WTC11 (cell line): ENCODE results near the gene RFX6. TPM values are rescaled to one million over a fixed set of nuclear protein-coding genes. Genes with fewer than 3 reads are reported as not detected.

Source experiments
- ATAC-seq: fragments of 200-7000 bp; cut with Tn5 transposase; 2 replicates; pipeline ENCODE4 v1.10.0; 2021; ENCODE audit warnings: mild to moderate bottlenecking, moderate library complexity
- CTCF ChIA-PET: fragments of 300-600 bp; sonication (Branson Sonifier 250); formaldehyde crosslinking; loops from one replicate; lab custom pipeline; 2021; ENCODE audit warnings: antibody characterized with exemption; lab: Charles Lee
- POLR2A ChIA-PET: fragments of 350-600 bp; sonication (Branson Sonifier 250); formaldehyde crosslinking; loops from one replicate; lab custom pipeline; 2021; ENCODE audit warnings: antibody characterized with exemption; lab: Charles Lee
- DNase-seq: peaks from one replicate; pipeline ENCODE4 v3.0.0; 2021; ENCODE audit warnings: low spot score
- H3K27ac Mint-ChIP-seq: 2 replicates; pipeline ENCODE4 v1.8.0; 2021; ENCODE audit warnings: mixed read lengths
- H3K27me3 Mint-ChIP-seq: 2 replicates; pipeline ENCODE4 v1.8.0; 2021; ENCODE audit warnings: low read depth, mild to moderate bottlenecking, moderate library complexity, mixed read lengths
- H3K36me3 Mint-ChIP-seq: 2 replicates; pipeline ENCODE4 v1.8.0; 2021; ENCODE audit warnings: mixed read lengths
- H3K4me1 Mint-ChIP-seq: 2 replicates; pipeline ENCODE4 v1.8.0; 2022; ENCODE audit warnings: mixed read lengths
- H3K4me3 Mint-ChIP-seq: 2 replicates; pipeline ENCODE4 v1.8.0; 2021; ENCODE audit warnings: mild to moderate bottlenecking, moderate library complexity, mixed read lengths
- H3K9me3 Mint-ChIP-seq: 2 replicates; pipeline ENCODE4 v1.8.0; 2021; ENCODE audit warnings: mixed read lengths
- CBFB ChIP-seq: sonication (generic); formaldehyde crosslinking; IDR thresholded peaks from 2 replicates; pipeline ENCODE4 v1.8.1; 2022; ENCODE audit warnings: mild to moderate bottlenecking, low read depth, missing genetic modification reagents
- FOXJ3 ChIP-seq: sonication (generic); formaldehyde crosslinking; IDR thresholded peaks from 2 replicates; pipeline ENCODE4 v1.9.0; 2021; ENCODE audit warnings: missing genetic modification reagents, mild to moderate bottlenecking, borderline replicate concordance
- FOXP1 ChIP-seq: sonication (generic); formaldehyde crosslinking; IDR thresholded peaks from 2 replicates; pipeline ENCODE4 v1.8.0; 2022; ENCODE audit warnings: missing genetic modification reagents, mild to moderate bottlenecking, moderate library complexity, borderline replicate concordance
- GABPB1 ChIP-seq: sonication (generic); formaldehyde crosslinking; IDR thresholded peaks from 2 replicates; pipeline ENCODE4 v1.8.1; 2023; ENCODE audit warnings: mild to moderate bottlenecking, missing genetic modification reagents
- JUN ChIP-seq: sonication (generic); formaldehyde crosslinking; IDR thresholded peaks from 2 replicates; pipeline ENCODE4 v1.8.0; 2023; ENCODE audit warnings: mild to moderate bottlenecking, missing genetic modification reagents
- MXD4 ChIP-seq: fragments of 250-450 bp; sonication (Bioruptor Pico); IDR thresholded peaks from 2 replicates; pipeline ENCODE4 v1.8.0; 2021; ENCODE audit warnings: mild to moderate bottlenecking, moderate library complexity, borderline replicate concordance
- MYBL2 ChIP-seq: sonication (generic); formaldehyde crosslinking; IDR thresholded peaks from 2 replicates; pipeline ENCODE4 v1.8.1; 2023; ENCODE audit warnings: mild to moderate bottlenecking, moderate library complexity, missing genetic modification reagents
- NFATC4 ChIP-seq: fragments of 250-450 bp; sonication (Bioruptor Pico); IDR thresholded peaks from 2 replicates; pipeline ENCODE4 v1.9.0; 2021; ENCODE audit warnings: mild to moderate bottlenecking
- NR3C1 ChIP-seq: sonication (generic); formaldehyde crosslinking; conservative IDR thresholded peaks from 2 replicates; pipeline ENCODE4 v1.8.1; 2023; ENCODE audit warnings: low read depth, mild to moderate bottlenecking, missing genetic modification reagents
- SMAD4 ChIP-seq: sonication (generic); formaldehyde crosslinking; IDR thresholded peaks from 2 replicates; pipeline ENCODE4 v1.8.0; 2022; ENCODE audit warnings: mild to moderate bottlenecking, missing genetic modification reagents
- TEAD1 ChIP-seq: sonication (generic); formaldehyde crosslinking; IDR thresholded peaks from 2 replicates; pipeline ENCODE4 v1.8.0; 2022; ENCODE audit warnings: mild to moderate bottlenecking, missing genetic modification reagents
- ZNF138 ChIP-seq: sonication (generic); formaldehyde crosslinking; conservative IDR thresholded peaks from 2 replicates; pipeline ENCODE4 v1.8.1; 2022; ENCODE audit warnings: mild to moderate bottlenecking, moderate library complexity, missing genetic modification reagents
- ZNF317 ChIP-seq: sonication (generic); formaldehyde crosslinking; IDR thresholded peaks from 2 replicates; pipeline ENCODE4 v1.8.1; 2023; ENCODE audit warnings: low read depth, mild to moderate bottlenecking, moderate library complexity, missing genetic modification reagents, borderline replicate concordance
- total RNA-seq: library from RNA; stranded (reverse); gene quantifications from 3 replicates; pipeline ENCODE4 v1.2.3, GENCODE V29; 2021
- TF ChIP-seq, protein P1 (sequence below): sonication (generic); formaldehyde crosslinking; IDR thresholded peaks from 2 replicates; pipeline ENCODE4 v1.8.1; 2023; ENCODE audit warnings: mild to moderate bottlenecking, moderate library complexity, missing genetic modification reagents
- TF ChIP-seq, protein P2 (sequence below): sonication (generic); formaldehyde crosslinking; IDR thresholded peaks from 2 replicates; pipeline ENCODE4 v1.8.0; 2022; ENCODE audit warnings: mild to moderate bottlenecking, missing genetic modification reagents
- TF ChIP-seq, protein P3 (sequence below): sonication (generic); formaldehyde crosslinking; IDR thresholded peaks from 2 replicates; pipeline ENCODE4 v1.8.1; 2023; ENCODE audit warnings: mild to moderate bottlenecking, missing genetic modification reagents, borderline replicate concordance
- TF ChIP-seq, protein P4 (sequence below): fragments of 250-450 bp; sonication (Bioruptor Pico); IDR thresholded peaks from 2 replicates; pipeline ENCODE4 v1.8.0; 2021; ENCODE audit warnings: mild to moderate bottlenecking
- TF ChIP-seq, protein P5 (sequence below): fragments of 250-450 bp; sonication (Bioruptor Pico); IDR thresholded peaks from 2 replicates; pipeline ENCODE4 v1.9.0; 2021; ENCODE audit warnings: mild to moderate bottlenecking
- TF ChIP-seq, protein P6 (sequence below): sonication (generic); formaldehyde crosslinking; IDR thresholded peaks from 2 replicates; pipeline ENCODE4 v1.8.1; 2022; ENCODE audit warnings: mild to moderate bottlenecking, moderate library complexity, missing genetic modification reagents
- TF ChIP-seq, protein P7 (sequence below): fragments of 250-450 bp; sonication (Bioruptor Pico); IDR thresholded peaks from 2 replicates; pipeline ENCODE4 v2.1.2; 2022; ENCODE audit warnings: mild to moderate bottlenecking, moderate library complexity

Gene RFX6
- total RNA-seq, 1 experiment from 2014 or later: not detected

DNA sequence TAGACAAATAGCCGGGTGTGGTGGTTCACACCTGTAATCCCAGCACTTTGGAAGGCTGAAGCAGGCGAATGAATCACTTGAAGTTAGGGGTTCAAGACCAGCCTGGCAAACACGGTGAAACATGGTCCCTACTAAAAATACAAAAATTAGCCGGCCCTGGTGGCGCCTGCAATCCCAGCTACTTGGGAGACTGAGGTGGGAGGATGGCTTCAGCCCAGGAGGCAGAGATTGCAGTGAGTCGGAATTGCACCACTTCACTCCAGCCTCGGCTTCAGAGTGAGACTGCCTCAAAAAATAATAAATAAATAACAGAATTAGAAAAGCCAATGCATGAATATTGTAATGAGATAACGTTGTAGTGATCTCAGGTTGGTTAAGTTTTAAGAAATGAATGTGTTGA is 61.3 kb downstream of the RFX6 start:
- ChIA-PET CTCF (no interaction called here), POLR2A (no interaction called here)
- H3K4me1 Mint-ChIP-seq: peaks cover 6% of the 10 kb centered on the region
- ATAC-seq (no peak), DNase-seq (no peak)
- no peak overlapping the region for H3K4me3 Mint-ChIP-seq
- H3K9me3 Mint-ChIP-seq: no peaks in the 10 kb centered on the region
- H3K36me3 Mint-ChIP-seq: no peaks in the 10 kb centered on the region
- no peaks in the 10 kb centered on the region for H3K27me3 Mint-ChIP-seq
- H3K27ac Mint-ChIP-seq: no peak overlapping the region
- no peak for TF ChIP-seq ZNF138 (CRISPR knock-in tag)
- TF ChIP-seq, protein P1, sequence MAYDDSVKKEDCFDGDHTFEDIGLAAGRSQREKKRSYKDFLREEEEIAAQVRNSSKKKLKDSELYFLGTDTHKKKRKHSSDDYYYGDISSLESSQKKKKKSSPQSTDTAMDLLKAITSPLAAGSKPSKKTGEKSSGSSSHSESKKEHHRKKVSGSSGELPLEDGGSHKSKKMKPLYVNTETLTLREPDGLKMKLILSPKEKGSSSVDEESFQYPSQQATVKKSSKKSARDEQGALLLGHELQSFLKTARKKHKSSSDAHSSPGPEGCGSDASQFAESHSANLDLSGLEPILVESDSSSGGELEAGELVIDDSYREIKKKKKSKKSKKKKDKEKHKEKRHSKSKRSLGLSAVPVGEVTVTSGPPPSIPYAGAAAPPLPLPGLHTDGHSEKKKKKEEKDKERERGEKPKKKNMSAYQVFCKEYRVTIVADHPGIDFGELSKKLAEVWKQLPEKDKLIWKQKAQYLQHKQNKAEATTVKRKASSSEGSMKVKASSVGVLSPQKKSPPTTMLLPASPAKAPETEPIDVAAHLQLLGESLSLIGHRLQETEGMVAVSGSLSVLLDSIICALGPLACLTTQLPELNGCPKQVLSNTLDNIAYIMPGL: no peak

DNA sequence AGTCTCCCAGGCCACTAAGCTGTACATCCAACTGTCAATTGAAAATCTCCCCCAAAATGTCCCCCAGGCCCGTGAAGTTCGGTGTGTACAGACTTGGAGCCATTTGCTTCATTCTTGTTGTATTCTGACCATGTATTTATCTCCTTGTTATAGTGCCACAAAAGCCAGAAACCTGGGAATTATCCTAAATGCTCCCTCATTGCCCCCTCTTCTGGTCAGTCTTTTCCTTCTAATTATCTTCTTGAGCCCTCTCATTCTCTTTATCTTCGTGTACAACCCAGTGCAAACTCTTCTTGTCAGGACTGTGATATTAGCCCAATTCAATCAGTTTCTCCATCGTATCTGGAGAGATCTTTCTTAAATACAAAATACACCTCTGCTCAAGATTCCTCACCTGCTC is 64.7 kb downstream of the RFX6 start:
- Mint-ChIP-seq H3K9me3 (no peaks in the 10 kb centered on the region), H3K36me3 (no peaks in the 10 kb centered on the region), H3K4me3 (no peak overlapping the region), H3K27ac (no peak overlapping the region), H3K4me1 (peaks cover 3% of the 10 kb centered on the region; the same call in 1 of the 2 replicates), H3K27me3 (no peaks in the 10 kb centered on the region)
- TF ChIP-seq CBFB (CRISPR knock-in tag) (no peak), TEAD1 (CRISPR knock-in tag) (no peak), SMAD4 (CRISPR knock-in tag) (no peak), ZNF317 (CRISPR knock-in tag) (no peak), FOXP1 (CRISPR knock-in tag) (no peak), MYBL2 (CRISPR knock-in tag) (no peak), JUN (no peak), MXD4 (CRISPR knock-in tag) (no peak), FOXJ3 (no peak), GABPB1 (CRISPR knock-in tag) (no peak), NR3C1 (CRISPR knock-in tag) (no peak), NFATC4 (CRISPR knock-in tag) (no peak)
- TF ChIP-seq, protein P1: no peak
- TF ChIP-seq, protein P2, sequence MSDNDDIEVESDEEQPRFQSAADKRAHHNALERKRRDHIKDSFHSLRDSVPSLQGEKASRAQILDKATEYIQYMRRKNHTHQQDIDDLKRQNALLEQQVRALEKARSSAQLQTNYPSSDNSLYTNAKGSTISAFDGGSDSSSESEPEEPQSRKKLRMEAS (CRISPR knock-in tag): no peak
- TF ChIP-seq, protein P3, sequence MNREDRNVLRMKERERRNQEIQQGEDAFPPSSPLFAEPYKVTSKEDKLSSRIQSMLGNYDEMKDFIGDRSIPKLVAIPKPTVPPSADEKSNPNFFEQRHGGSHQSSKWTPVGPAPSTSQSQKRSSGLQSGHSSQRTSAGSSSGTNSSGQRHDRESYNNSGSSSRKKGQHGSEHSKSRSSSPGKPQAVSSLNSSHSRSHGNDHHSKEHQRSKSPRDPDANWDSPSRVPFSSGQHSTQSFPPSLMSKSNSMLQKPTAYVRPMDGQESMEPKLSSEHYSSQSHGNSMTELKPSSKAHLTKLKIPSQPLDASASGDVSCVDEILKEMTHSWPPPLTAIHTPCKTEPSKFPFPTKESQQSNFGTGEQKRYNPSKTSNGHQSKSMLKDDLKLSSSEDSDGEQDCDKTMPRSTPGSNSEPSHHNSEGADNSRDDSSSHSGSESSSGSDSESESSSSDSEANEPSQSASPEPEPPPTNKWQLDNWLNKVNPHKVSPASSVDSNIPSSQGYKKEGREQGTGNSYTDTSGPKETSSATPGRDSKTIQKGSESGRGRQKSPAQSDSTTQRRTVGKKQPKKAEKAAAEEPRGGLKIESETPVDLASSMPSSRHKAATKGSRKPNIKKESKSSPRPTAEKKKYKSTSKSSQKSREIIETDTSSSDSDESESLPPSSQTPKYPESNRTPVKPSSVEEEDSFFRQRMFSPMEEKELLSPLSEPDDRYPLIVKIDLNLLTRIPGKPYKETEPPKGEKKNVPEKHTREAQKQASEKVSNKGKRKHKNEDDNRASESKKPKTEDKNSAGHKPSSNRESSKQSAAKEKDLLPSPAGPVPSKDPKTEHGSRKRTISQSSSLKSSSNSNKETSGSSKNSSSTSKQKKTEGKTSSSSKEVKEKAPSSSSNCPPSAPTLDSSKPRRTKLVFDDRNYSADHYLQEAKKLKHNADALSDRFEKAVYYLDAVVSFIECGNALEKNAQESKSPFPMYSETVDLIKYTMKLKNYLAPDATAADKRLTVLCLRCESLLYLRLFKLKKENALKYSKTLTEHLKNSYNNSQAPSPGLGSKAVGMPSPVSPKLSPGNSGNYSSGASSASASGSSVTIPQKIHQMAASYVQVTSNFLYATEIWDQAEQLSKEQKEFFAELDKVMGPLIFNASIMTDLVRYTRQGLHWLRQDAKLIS (CRISPR knock-in tag): no peak
- TF ChIP-seq, protein P4, sequence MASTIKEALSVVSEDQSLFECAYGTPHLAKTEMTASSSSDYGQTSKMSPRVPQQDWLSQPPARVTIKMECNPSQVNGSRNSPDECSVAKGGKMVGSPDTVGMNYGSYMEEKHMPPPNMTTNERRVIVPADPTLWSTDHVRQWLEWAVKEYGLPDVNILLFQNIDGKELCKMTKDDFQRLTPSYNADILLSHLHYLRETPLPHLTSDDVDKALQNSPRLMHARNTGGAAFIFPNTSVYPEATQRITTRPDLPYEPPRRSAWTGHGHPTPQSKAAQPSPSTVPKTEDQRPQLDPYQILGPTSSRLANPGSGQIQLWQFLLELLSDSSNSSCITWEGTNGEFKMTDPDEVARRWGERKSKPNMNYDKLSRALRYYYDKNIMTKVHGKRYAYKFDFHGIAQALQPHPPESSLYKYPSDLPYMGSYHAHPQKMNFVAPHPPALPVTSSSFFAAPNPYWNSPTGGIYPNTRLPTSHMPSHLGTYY: no peak
- TF ChIP-seq, protein P5, sequence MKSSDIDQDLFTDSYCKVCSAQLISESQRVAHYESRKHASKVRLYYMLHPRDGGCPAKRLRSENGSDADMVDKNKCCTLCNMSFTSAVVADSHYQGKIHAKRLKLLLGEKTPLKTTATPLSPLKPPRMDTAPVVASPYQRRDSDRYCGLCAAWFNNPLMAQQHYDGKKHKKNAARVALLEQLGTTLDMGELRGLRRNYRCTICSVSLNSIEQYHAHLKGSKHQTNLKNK: no peak
- TF ChIP-seq, protein P6, sequence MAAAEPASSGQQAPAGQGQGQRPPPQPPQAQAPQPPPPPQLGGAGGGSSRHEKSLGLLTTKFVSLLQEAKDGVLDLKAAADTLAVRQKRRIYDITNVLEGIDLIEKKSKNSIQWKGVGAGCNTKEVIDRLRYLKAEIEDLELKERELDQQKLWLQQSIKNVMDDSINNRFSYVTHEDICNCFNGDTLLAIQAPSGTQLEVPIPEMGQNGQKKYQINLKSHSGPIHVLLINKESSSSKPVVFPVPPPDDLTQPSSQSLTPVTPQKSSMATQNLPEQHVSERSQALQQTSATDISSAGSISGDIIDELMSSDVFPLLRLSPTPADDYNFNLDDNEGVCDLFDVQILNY (CRISPR knock-in tag): no peak
- TF ChIP-seq, protein P7, sequence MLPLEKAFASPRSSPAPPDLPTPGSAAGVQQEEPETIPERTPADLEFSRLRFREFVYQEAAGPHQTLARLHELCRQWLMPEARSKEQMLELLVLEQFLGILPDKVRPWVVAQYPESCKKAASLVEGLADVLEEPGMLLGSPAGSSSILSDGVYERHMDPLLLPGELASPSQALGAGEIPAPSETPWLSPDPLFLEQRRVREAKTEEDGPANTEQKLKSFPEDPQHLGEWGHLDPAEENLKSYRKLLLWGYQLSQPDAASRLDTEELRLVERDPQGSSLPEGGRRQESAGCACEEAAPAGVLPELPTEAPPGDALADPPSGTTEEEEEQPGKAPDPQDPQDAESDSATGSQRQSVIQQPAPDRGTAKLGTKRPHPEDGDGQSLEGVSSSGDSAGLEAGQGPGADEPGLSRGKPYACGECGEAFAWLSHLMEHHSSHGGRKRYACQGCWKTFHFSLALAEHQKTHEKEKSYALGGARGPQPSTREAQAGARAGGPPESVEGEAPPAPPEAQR: no peak
- ChIA-PET CTCF (interaction anchor here (0.6 to 1.3 kb wide), 4 partner anchors 9 to 326 kb away, joined by 3 to 5 read pairs (median 4); partner anchors contain the start of genes RFX6 and VGLL2), POLR2A (no interaction called here)
- ATAC-seq (peak; percentile 80), DNase-seq (no peak)
